LNCaP clone FGC (cell line): ENCODE data around the gene COMMD8.
"Not testable (repeated sequence)": the region's sequence is repeated elsewhere in the genome, so short reads cannot be mapped to it uniquely, and the experiment has no call there.

Source experiments
- DNase-seq: peaks from one replicate; pipeline ENCODE4 v3.0.0-alpha.2; 2011; ENCODE audit warnings: low read depth
- H3K4me3 ChIP-seq: 2 replicates; pipeline ENCODE4 v1.5.1; 2011; ENCODE audit warnings: mild to moderate bottlenecking, low read depth, low read length, control low read depth
- TF ChIP-seq, protein P1 (sequence below): IDR thresholded peaks from 2 replicates; pipeline ENCODE4 v1.5.1; 2012; ENCODE audit warnings: mild to moderate bottlenecking; ENCODE audit not compliant: control insufficient read depth, insufficient read depth; ENCODE audit errors: extremely low read depth

The COMMD8 gene

DNA sequence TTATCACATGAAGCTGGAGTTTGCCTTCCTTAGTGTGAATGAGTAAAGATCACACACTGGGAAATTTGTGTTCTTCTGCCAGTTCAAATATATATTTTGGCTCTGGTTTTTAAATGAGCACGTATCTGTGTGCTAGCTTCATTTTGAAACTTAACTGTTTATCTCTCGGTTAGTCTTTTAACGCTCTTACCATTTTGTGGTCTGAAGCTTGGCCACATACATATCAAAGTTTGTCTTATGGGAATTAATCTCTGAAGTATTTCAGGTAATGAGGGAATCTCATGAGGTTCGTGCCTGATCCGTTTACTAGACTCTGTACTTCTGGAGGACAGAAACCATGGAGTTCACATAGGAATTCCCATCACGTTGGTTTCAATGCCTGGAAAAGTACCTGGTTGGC is 35.4 kb upstream of the COMMD8 start:
- TF ChIP-seq, protein P1, sequence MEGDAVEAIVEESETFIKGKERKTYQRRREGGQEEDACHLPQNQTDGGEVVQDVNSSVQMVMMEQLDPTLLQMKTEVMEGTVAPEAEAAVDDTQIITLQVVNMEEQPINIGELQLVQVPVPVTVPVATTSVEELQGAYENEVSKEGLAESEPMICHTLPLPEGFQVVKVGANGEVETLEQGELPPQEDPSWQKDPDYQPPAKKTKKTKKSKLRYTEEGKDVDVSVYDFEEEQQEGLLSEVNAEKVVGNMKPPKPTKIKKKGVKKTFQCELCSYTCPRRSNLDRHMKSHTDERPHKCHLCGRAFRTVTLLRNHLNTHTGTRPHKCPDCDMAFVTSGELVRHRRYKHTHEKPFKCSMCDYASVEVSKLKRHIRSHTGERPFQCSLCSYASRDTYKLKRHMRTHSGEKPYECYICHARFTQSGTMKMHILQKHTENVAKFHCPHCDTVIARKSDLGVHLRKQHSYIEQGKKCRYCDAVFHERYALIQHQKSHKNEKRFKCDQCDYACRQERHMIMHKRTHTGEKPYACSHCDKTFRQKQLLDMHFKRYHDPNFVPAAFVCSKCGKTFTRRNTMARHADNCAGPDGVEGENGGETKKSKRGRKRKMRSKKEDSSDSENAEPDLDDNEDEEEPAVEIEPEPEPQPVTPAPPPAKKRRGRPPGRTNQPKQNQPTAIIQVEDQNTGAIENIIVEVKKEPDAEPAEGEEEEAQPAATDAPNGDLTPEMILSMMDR: no peak
- no peak for DNase-seq
- H3K4me3 ChIP-seq: no peak overlapping the region

DNA sequence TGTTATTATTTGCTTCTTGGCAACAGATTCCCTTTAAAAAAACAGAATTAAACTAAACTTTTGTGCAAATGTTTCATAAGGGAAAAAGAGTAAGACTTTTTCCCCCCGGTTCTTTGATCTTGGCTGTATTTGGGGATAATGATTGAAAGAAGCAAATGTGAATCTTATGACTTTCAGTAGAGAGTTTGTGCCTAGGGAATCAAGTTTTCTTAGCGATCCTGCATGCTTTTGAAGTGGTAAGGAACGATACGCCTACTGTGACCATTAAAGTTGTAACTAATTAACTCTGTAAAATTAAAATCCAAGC is 30.6 kb upstream of the COMMD8 start:
- DNase-seq: no peak
- TF ChIP-seq, protein P1: no peak
- no peak overlapping the region for H3K4me3 ChIP-seq

DNA sequence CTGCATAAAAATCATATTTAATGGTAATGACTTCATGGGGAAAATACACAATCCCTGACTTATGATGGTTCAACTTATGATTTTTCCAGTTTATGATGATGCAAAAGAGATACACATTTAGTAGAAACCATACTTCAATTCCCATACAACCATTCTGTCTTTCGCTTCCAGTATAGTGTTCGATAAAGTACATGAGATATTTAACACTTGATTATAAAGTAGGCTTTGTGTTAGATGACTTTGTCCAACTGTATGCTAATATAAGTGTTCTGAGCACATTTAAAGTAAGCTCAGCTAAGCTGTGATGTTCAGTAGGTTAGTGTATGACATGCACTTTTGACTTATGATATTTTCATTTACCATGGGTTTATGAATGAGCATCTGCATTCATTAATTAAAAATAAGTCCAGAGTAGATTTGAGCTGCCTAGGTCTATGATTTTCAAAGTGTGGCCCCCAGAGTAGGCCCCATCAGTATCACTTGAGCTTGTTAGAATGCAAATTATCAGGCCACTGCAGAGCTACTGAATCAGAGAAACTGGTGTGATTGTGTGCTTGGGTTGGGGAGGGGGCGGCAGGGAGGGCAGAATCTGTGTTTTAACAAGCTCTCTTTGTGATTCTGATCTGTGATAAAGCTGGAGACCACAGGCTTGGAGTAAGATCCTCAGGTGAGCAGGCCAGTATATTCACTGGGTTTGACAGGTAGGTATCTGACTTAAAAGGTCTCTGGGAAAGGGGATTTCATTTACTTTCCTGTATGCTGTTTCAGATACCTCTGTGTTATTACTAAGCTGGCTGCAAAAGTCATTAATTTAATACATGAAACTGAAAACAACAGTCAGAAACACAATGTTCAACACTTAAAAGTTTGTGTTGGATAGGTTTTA is 30.0 kb upstream of the COMMD8 start:
- DNase-seq: no peak
- H3K4me3 ChIP-seq: no peak overlapping the region
- TF ChIP-seq, protein P1: no peak

DNA sequence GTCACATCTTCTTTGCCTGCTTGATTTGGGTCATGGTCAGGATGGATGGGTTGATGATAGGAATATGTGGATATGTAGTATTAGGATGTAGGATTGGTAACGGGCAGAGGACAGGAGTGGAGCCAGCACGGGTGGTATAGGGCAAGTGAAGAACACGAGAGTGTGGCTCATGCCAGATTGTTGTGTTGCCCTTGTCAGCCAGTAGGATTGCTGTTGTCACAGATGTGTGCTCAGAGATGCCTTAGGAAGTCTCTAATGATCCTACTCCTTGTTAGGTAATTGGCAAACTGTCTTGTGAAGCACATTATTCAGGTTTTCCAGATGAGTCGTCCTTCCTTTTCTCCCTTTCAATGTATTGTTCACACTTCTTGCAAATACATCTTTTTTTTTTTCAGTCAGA is 27.0 kb upstream of the COMMD8 start:
- no peak for DNase-seq
- TF ChIP-seq, protein P1: peak; percentile 12; the same call in 1 of the 2 replicates

DNA sequence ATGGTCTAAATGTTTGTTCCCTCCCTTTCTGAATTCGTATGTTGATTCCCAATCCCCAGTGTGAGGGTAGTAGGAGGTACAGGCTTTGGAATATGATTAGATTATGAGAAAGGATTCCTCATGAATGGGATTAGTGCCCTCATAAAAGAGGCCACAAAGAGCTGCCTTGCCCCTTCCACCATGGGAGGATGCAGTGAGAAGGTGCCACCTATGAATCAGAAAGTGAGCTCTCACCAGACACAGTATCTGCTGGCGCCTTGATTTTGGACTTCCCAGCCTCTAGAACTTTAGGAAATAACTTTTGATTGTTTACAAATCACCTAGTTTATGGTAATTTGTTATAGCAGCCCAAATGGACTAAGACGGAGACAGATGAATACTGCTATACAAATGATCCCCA is 25.2 kb upstream of the COMMD8 start:
- H3K4me3 ChIP-seq: no peak overlapping the region
- no peak for DNase-seq
- TF ChIP-seq, protein P1: no peak

More for the DNA sequence above, 27.0 kb upstream of the COMMD8 start:
- no peak overlapping the region for H3K4me3 ChIP-seq

DNA sequence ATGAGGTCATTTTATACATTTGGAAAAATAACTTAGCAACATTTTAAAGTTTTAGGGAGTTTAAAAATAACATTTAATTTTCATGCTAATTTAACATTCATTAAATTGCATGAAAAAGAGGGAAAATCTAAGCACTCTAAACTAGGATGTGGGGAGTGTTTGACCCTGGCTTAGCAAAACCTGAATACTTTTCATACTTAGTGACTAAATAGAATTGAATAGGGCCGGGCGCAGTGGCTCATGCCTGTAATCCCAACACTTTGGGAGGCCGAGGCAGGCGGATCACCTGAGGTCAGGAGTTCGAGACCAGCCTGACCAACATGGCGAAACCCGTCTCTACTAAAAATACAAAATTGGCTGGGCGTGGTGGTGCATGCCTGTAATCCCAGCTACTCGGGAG is 23.2 kb upstream of the COMMD8 start:
- DNase-seq: not testable (repeated sequence)

DNA sequence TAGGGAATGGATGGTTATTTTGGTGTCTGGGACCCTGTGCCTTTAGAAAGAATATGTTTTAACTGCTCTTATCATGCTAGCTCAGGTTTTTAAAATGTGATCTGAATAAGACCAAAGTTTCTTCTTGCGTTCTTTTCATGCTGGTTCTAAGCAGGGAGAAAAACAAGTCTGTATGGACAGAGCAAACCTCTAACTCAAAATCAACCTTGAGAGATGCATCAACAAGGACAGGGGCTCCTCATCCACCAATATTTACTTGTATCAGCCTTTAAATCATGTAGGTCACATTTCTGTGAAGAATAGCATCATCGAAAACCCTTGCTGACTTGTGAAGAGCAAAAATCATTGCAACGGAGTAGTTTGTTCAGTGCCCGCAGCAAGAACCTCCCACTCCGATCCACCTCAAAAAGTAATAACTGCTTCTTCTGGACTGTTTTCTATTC is 22.8 kb upstream of the COMMD8 start:
- no peak overlapping the region; the same call in 1 of the 2 replicates for H3K4me3 ChIP-seq
- DNase-seq: no peak
- TF ChIP-seq, protein P1: no peak

More for the DNA sequence above, 23.2 kb upstream of the COMMD8 start:
- not testable (repeated sequence) for H3K4me3 ChIP-seq
